GM12872 (cell line): ENCODE measurements around the gene TMEM132C.

ENCODE experiments used
- TF ChIP-seq, protein P1 (sequence below): IDR thresholded peaks from 3 replicates; pipeline ENCODE4 v1.5.1; 2011; ENCODE audit warnings: low read depth, mild to moderate bottlenecking, low read length, moderate library complexity; ENCODE audit not compliant: insufficient read depth

The TMEM132C gene

DNA sequence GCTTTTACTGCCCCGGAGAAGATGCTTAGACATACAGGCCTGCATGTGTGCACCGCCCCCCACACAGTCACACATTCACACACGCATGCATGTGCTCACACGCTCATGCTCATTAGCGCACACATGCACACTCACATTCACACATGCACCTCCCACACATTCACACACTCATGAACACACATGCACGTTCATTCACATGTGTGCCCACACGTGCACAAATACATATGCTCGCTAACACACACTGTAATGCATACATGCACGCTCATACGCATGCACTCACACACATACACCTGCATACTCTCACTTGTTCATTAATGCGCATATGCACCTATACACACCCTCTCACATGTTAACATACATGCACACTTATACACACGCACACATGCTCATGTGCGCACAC is 21.9 kb downstream of the TMEM132C start:
- TF ChIP-seq, protein P1, sequence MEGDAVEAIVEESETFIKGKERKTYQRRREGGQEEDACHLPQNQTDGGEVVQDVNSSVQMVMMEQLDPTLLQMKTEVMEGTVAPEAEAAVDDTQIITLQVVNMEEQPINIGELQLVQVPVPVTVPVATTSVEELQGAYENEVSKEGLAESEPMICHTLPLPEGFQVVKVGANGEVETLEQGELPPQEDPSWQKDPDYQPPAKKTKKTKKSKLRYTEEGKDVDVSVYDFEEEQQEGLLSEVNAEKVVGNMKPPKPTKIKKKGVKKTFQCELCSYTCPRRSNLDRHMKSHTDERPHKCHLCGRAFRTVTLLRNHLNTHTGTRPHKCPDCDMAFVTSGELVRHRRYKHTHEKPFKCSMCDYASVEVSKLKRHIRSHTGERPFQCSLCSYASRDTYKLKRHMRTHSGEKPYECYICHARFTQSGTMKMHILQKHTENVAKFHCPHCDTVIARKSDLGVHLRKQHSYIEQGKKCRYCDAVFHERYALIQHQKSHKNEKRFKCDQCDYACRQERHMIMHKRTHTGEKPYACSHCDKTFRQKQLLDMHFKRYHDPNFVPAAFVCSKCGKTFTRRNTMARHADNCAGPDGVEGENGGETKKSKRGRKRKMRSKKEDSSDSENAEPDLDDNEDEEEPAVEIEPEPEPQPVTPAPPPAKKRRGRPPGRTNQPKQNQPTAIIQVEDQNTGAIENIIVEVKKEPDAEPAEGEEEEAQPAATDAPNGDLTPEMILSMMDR: no peak

DNA sequence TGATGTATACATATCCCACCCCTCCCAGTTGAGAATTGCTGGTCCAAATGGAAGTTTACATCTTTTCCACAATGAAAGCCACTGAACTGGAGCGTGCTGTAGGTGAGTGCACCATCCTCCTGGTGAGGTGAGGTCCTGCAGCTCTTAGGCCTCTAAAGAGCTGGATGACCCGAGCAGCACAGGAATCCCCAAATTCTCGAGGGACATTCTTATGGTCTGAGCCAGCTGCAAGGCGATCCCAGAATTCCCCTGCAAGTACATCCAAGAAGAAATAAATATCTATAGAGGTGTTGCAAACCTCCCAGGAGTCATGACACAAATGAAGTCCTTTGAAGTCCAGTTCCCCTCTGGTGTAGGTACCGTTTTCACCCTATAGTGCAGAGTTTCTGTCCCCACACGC is 24.0 kb downstream of the TMEM132C start:
- TF ChIP-seq, protein P1: no peak

GRCh38 chr12:128298091-128298748 is 31.2 kb downstream of the TMEM132C start:
- TF ChIP-seq, protein P1: no peak

DNA sequence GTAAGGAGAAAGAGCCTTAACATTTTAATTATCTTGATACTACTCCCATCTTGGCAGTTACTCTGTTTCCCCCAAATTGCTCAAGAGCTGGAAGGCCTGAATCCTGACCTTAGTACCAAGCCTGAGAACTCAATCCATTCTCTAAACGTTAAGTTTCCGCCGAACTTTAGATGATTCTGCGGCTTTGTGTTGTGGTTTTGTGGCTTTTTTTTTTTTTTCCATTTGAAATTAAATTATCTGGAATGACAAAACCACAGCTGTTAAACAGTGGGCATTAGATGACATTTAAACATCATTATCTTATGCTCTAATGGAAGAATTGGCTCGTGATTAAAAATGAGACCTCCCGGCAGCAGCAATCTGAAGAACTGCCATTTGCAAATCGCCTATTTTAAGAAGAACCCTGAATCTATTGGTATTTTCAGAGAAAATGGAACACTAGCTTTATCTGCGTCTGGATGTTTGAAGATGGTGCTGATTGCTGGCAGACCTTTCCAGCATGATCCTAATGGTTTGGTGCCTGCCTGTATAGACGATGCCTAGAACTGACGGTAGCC is 38.4 kb downstream of the TMEM132C start:
- TF ChIP-seq, protein P1: no peak

DNA sequence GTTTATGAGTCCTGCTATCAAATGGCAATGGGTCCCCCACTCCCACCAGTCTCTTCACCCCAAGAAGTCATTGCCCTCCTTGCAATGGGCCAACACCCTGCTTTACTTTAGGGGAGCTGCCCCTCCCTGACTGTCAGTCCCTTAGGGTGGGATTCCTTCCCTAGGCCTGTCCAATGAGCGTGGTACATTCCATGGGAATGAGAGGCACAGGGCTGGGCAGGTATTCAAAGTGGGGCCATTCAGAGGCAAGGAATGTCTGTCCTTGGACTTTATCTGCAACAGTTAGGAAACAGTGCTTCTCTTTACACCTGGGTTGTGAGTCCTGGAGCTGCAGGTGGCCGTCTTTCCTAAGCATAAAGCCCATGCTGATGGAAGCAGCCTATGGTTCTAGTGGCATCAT is 40.8 kb downstream of the TMEM132C start:
- TF ChIP-seq, protein P1: no peak

GRCh38 chr12:128312661-128313060 is 45.7 kb downstream of the TMEM132C start:
- TF ChIP-seq, protein P1: no peak

DNA sequence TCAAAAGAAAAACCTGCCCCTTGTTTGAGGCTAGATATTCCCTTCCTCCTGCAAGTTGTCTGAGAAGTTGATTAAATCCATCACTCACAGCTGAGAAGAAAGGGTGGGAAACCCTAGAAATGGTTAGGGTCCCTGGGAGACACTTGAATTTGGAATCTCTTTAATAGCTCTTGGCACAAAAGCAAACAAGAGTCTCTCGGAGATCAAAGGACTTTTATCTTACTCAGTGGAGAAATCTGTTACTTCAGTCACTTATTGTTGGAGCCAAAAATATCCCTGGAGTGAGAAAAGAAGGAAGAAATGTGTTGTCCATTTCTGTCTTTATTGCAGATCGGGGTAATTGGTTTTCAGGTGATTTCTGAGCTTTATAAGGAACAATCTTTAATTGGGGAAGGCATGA is 47.0 kb downstream of the TMEM132C start:
- TF ChIP-seq, protein P1: no peak
